GM23248 (cell line): ENCODE data around the gene NOL4L. TPM values are rescaled to one million over a fixed set of nuclear protein-coding genes. Genes with fewer than 3 reads are reported as not detected.

ENCODE experiments used
- DNase-seq: peaks from one replicate; pipeline ENCODE4 v3.0.0-alpha.2; 2015
- H2AFZ ChIP-seq: fragments of 200-600 bp; sonication (generic); 2 replicates; pipeline ENCODE4 v1.6.1; 2016; ENCODE audit warnings: antibody characterized with exemption
- H3F3A ChIP-seq: fragments of 200-600 bp; sonication (generic); 2 replicates; pipeline ENCODE4 v1.6.1; 2016; ENCODE audit warnings: mild to moderate bottlenecking, antibody characterized with exemption, mixed run types; ENCODE audit not compliant: insufficient read depth
- H3K27ac ChIP-seq: fragments of 200-600 bp; sonication (generic); 2 replicates; pipeline ENCODE4 v1.5.1; 2016; ENCODE audit warnings: mild to moderate bottlenecking
- H3K27me3 ChIP-seq: fragments of 200-600 bp; sonication (generic); replicated peaks from 2 replicates; pipeline ENCODE4 v1.6.1; 2016; ENCODE audit warnings: mild to moderate bottlenecking; ENCODE audit not compliant: insufficient read depth
- H3K36me3 ChIP-seq: fragments of 200-600 bp; sonication (generic); 2 replicates; pipeline ENCODE4 v1.6.1; 2016; ENCODE audit warnings: low read depth, mild to moderate bottlenecking
- H3K4me1 ChIP-seq: fragments of 200-600 bp; sonication (generic); 2 replicates; pipeline ENCODE4 v1.6.1; 2016; ENCODE audit warnings: mild to moderate bottlenecking; ENCODE audit not compliant: insufficient read depth
- H3K4me2 ChIP-seq: fragments of 200-600 bp; sonication (generic); one replicate; pipeline ENCODE4 v1.6.1; 2016; ENCODE audit warnings: mild to moderate bottlenecking; ENCODE audit not compliant: unreplicated experiment
- H3K4me3 ChIP-seq: fragments of 200-600 bp; sonication (generic); 2 replicates; pipeline ENCODE4 v1.5.1; 2016; ENCODE audit warnings: mild to moderate bottlenecking
- H3K79me2 ChIP-seq: fragments of 200-600 bp; sonication (generic); 2 replicates; pipeline ENCODE4 v1.6.1; 2016; ENCODE audit warnings: mild to moderate bottlenecking; ENCODE audit not compliant: insufficient read depth
- H3K9ac ChIP-seq: fragments of 200-600 bp; sonication (generic); 2 replicates; pipeline ENCODE4 v1.6.1; 2016; ENCODE audit warnings: mild to moderate bottlenecking
- H3K9me2 ChIP-seq: fragments of 200-600 bp; sonication (generic); 2 replicates; pipeline ENCODE4 v1.6.1; 2016; ENCODE audit warnings: mixed run types, mild to moderate bottlenecking, moderate library complexity; ENCODE audit not compliant: insufficient read depth
- H3K9me3 ChIP-seq: fragments of 200-600 bp; sonication (generic); one replicate; pipeline ENCODE4 v1.6.1; 2017; ENCODE audit warnings: low read depth
- H4K20me1 ChIP-seq: fragments of 200-600 bp; sonication (generic); 2 replicates; pipeline ENCODE4 v1.6.0; 2016; ENCODE audit not compliant: insufficient read depth
- EZH2 ChIP-seq: fragments of 200-600 bp; sonication (generic); IDR thresholded peaks from 2 replicates; pipeline ENCODE4 v1.6.1; 2018; ENCODE audit warnings: antibody characterized with exemption, mild to moderate bottlenecking; ENCODE audit not compliant: insufficient read depth, poor library complexity, severe bottlenecking
- EZH2phosphoT487 ChIP-seq: fragments of 200-600 bp; sonication (generic); IDR thresholded peaks from 2 replicates; pipeline ENCODE4 v1.6.1; 2018; ENCODE audit warnings: antibody characterized with exemption, moderate library complexity, mild to moderate bottlenecking, low read depth; ENCODE audit not compliant: insufficient read depth
- WGBS, 2 experiments: methylation state at CpG; one replicate each; pipeline ENCODE4 v1.1.6; 2015 to 2017; ENCODE audit warnings: low lambda C conversion rate in 2 of 2, low coverage in 1 of 2; ENCODE audit errors: missing lambda C conversion rate in 2 of 2; 5-methylcytosine and 5-hydroxymethylcytosine counted together
- in situ Hi-C: fragments of 300-500 bp; cut with MboI; formaldehyde crosslinking; loops from 2 replicates; pipeline ENCODE4 v1.15.0; 2020
- polyA plus RNA-seq: library from polyadenylated mRNA; unstranded; fragments of >200 nt; fragmentation: Nextera tagmentation; extraction: Ambion mirVana; gene quantifications from 2 replicates; pipeline ENCODE4 v1.2.1, GENCODE V29; 2016
- total RNA-seq: library from RNA; depleted of rRNA; stranded (reverse); fragments of >200 nt; shearing (Covaris generic); gene quantifications from 2 replicates; pipeline ENCODE4 v1.2.3, GENCODE V29; 2014

NOL4L gene
- total and polyA plus RNA-seq, 2 experiments from 2014 or later, result 5.2 to 7.9 TPM

DNA sequence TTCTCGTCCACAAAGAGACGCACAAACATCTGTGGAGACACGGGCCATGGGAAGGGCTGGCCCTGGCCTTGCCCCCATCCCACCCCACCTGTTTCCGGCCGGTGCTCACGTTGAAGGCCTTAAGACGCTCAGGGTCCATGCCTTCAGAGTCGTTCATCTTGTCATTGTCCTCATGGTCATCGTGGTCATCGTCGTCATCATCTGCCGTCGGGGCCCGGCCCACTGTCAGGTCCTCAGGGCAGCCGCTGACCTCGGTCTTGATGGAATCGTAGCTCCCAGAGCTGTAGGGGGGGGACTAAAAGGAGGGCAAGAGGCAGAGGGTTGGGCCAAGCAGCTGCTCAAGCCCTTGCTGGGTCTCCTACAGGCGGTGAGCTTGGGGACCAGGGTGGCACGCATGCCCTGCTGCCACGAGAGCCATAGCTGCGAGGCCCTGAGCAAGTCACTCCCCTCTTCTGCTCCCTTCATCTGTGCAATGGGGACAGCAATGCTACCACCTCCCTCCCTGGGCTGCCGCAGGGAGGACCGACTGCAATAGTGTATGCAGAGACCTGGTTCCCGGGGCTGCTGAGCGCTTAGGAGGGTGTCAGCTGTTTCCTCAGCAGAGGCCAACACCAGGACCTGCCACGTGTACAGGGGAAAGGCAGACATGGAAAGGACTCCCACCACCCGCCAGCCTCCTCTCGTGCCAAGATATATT is 131.5 kb downstream of the NOL4L start:
- WGBS, 2 experiments, result 93% methylated on average over 27 to 28 of the region's 28 CpGs
- H4K20me1 ChIP-seq, result no peaks in the 10 kb centered on the region
- no peak for TF ChIP-seq EZH2phosphoT487
- TF ChIP-seq EZH2, result no peak

DNA sequence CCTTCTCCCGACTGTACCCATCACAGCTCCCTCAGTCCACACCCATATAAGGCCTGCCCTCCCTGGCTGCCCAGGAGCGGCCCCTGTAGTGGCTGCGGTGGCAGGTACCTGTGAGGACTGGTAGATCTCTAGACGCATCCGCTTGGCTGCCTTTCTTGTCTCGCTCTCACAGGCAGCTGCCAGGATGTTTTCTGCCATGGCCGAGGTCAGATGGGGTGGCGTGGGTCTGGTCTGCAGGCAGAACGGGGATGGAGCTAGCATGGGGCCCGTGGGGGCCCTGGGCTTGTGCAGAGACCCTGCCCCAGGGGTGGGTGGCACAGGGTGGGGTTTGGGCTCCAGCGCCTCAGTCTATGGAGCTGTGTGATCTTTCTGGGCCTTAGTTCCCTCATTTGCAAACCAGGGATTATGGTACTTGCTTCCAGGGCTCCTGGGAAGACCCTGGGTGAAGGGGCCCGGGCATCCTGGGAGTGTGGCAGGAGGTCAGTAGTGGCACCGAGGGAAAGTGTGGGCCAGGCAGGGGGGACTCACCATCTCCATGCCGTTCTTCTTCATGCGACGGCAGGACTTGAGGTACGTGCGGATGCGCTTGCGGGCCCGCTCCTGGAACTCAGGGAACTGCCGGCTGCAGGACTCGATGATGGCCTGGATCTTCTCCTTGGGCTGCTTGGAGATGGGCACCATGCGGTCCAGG is 132.2 kb downstream of the NOL4L start:
- no peaks in the 10 kb centered on the region for H3K79me2 ChIP-seq
- 90 to 92% methylated on average over 24 of the region's 24 CpGs for WGBS, 2 experiments
- no peak overlapping the region for H2AFZ ChIP-seq
- no peaks in the 10 kb centered on the region for H3K27me3 ChIP-seq
- H4K20me1 ChIP-seq, result no peaks in the 10 kb centered on the region
- H3K9ac ChIP-seq, result no peak overlapping the region
- H3K4me3 ChIP-seq, result no peak overlapping the region
- H3K4me1 ChIP-seq, result peaks cover 4% of the 10 kb centered on the region; the same call in 1 of the 2 replicates
- H3K27ac ChIP-seq, result no peak overlapping the region
- no peaks in the 10 kb centered on the region for H3K36me3 ChIP-seq
- H3F3A ChIP-seq, result peaks cover 12% of the 10 kb centered on the region; the same call in 1 of the 2 replicates
- no peak for DNase-seq
- no peak overlapping the region for H3K4me2 ChIP-seq
- H3K9me2 ChIP-seq, result no peaks in the 10 kb centered on the region
- in situ Hi-C loops, result no loop called here
- TF ChIP-seq EZH2 (no peak), EZH2phosphoT487 (no peak)
- H3K9me3 ChIP-seq, result no peaks in the 10 kb centered on the region

More for the DNA sequence above, 131.5 kb downstream of the NOL4L start:
- Histone ChIP-seq H3K27ac (no peak overlapping the region), H2AFZ (no peak overlapping the region), H3K4me2 (no peak overlapping the region), H3K4me1 (peaks cover 4% of the 10 kb centered on the region; the same call in 1 of the 2 replicates), H3F3A (peaks cover 12% of the 10 kb centered on the region; the same call in 1 of the 2 replicates), H3K27me3 (no peaks in the 10 kb centered on the region), H3K4me3 (no peak overlapping the region), H3K9me2 (no peaks in the 10 kb centered on the region), H3K79me2 (no peaks in the 10 kb centered on the region), H3K9ac (no peak overlapping the region), H3K9me3 (no peaks in the 10 kb centered on the region), H3K36me3 (no peaks in the 10 kb centered on the region)
- DNase-seq, result no peak
- in situ Hi-C loops, result no loop called here

DNA sequence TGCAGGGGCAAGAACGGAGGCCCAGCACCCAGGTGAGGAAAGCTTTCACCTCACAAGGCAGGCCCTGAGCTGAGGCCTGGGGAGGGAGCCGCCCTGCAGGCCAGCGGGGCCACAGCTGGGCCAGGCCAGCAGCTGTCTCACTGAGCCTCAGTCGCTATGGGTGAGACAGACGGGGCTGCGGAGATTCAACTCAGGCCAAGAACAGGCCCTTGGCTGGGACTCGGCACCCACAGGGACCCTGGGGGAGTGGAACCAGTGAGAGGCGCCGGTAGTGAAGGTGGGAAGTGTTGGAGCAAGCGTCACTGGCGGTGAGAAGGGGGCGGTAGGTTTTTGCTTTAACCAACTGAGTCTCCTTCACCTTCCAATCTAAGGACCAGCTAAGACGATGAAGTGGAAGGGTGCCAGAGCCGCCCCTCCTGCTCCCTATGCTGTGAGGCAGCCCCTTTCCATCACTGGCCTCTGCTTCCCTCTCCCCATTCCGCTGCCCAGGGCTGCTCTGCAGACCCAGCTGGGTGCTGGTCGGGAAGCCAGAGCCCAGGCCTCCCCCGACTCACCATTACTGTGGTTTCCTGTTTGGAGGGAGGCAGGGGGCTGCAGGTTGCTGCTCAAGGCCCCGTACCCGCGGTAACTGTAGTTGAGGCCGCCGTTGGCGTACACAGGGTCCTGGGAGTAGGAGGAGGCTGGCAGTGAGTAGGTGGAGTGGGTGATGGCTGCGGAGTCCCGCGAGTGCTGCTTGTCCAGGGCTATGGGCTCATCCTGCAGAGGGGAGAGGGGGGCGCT is 133.3 kb downstream of the NOL4L start:
- no peak overlapping the region for H3K4me3 ChIP-seq
- H2AFZ ChIP-seq, result no peak overlapping the region
- H3K79me2 ChIP-seq, result no peaks in the 10 kb centered on the region; the same call in 1 of the 2 replicates
- no peaks in the 10 kb centered on the region for H3K9me2 ChIP-seq
- peaks cover 12% of the 10 kb centered on the region; the same call in 1 of the 2 replicates for H3F3A ChIP-seq
- no peak for DNase-seq
- TF ChIP-seq EZH2phosphoT487 (no peak), EZH2 (no peak)
- 91 to 94% methylated on average over 27 of the region's 27 CpGs for WGBS, 2 experiments
- H3K9me3 ChIP-seq, result no peaks in the 10 kb centered on the region
- H3K27ac ChIP-seq, result no peak overlapping the region
- H4K20me1 ChIP-seq, result no peaks in the 10 kb centered on the region
- H3K4me1 ChIP-seq, result no peaks in the 10 kb centered on the region
- in situ Hi-C loops, result no loop called here
- no peak overlapping the region for H3K4me2 ChIP-seq
- no peaks in the 10 kb centered on the region; the same call in 1 of the 2 replicates for H3K36me3 ChIP-seq
- H3K27me3 ChIP-seq, result no peaks in the 10 kb centered on the region
- H3K9ac ChIP-seq, result no peak overlapping the region

DNA sequence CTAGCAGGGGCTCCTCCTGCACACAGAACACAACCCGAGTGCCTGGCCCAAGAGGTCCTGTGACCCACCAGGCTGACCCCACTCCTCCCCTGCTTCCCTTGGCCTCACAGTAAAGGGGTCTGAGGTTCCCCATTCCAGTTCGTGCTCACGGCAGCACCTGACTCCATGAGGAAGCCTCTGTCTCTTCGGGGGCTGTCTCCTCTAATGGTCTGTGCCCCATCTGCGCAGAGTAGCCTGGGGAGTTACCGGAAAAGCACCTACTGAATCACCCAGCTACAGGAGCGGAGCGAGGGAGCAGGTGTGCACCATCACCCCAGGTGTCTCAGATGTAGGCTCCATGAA is 133.8 kb downstream of the NOL4L start:
- Histone ChIP-seq H3K4me3 (no peak overlapping the region), H3K27me3 (no peaks in the 10 kb centered on the region), H3K36me3 (no peaks in the 10 kb centered on the region; the same call in 1 of the 2 replicates), H3K9ac (no peak overlapping the region), H3K27ac (no peak overlapping the region), H3F3A (peaks cover 12% of the 10 kb centered on the region; the same call in 1 of the 2 replicates), H3K4me1 (no peaks in the 10 kb centered on the region), H4K20me1 (no peaks in the 10 kb centered on the region), H3K4me2 (no peak overlapping the region), H3K79me2 (no peaks in the 10 kb centered on the region; the same call in 1 of the 2 replicates), H3K9me2 (no peaks in the 10 kb centered on the region), H3K9me3 (no peaks in the 10 kb centered on the region), H2AFZ (no peak overlapping the region)
- in situ Hi-C loops, result no loop called here
- 90 to 91% methylated on average over 8 of the region's 8 CpGs for WGBS, 2 experiments
- TF ChIP-seq EZH2phosphoT487, result no peak
- no peak for TF ChIP-seq EZH2
- DNase-seq, result no peak
